Cerebellar cortex (tissue), 1 donor: Measurements from ENCODE around the gene C1QTNF4.
A peak's percentile ranks its signal among the peaks of the same experiment; 100 is the strongest.

Source experiments
- DNase-seq: peaks from one replicate; pipeline ENCODE4 v3.0.0-alpha.2; 2015; ENCODE audit warnings: low spot score

Gene C1QTNF4

DNA sequence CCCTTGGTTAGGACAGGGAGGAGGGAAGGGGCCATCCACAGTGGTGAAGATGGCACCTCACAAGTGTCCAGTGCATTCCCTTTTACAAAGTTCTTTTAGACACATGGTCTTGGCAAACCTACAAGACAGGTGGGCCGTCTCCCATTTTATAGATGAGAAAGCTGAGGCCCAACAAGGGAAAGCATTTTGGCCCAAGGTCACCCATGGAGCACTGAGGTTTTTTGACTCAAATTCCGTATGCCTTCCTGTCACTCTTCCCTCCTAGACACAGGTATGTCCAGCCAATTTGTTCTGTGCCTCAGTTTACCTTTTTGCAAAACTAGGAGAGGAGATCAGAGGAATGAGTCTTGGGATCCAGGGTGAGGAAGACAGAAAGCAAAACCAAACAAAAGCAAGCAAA, 1.2 kb downstream of the C1QTNF4 start:
- no peak for DNase-seq

DNA sequence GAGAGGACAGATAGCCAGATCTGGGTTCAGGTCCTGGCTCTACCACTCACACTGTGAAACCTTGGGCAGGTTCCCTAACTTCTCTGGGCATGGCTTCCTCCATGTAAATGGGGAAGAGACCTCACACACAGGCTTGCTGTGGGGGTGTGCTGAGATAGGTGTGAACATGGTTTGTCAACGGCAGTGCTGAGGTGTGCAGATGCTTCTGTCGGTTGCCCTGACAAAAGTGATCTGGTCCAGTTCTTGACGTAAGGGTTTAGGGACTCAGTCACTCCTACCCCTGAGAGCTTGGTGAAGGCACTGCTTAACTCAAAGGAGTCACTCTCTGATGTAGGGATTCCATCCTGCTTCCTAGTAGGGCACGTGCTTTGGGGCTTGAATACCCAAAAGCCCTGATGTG, 2.0 kb downstream of the C1QTNF4 start:
- DNase-seq: no peak

GRCh38 chr11:47591764-47592163, 2.4 kb downstream of the C1QTNF4 start:
- no peak for DNase-seq

GRCh38 chr11:47589977-47590861, 4.0 kb downstream of the C1QTNF4 start:
- no peak for DNase-seq

- DNase-seq: no peak
Observed at GRCh38 chr11:47589584-47589976, 4.6 kb downstream of the C1QTNF4 start.

GRCh38 chr11:47589118-47589517, 5.1 kb downstream of the C1QTNF4 start:
- no peak for DNase-seq

GRCh38 chr11:47587723-47588326, 6.4 kb downstream of the C1QTNF4 start:
- DNase-seq: no peak

DNA sequence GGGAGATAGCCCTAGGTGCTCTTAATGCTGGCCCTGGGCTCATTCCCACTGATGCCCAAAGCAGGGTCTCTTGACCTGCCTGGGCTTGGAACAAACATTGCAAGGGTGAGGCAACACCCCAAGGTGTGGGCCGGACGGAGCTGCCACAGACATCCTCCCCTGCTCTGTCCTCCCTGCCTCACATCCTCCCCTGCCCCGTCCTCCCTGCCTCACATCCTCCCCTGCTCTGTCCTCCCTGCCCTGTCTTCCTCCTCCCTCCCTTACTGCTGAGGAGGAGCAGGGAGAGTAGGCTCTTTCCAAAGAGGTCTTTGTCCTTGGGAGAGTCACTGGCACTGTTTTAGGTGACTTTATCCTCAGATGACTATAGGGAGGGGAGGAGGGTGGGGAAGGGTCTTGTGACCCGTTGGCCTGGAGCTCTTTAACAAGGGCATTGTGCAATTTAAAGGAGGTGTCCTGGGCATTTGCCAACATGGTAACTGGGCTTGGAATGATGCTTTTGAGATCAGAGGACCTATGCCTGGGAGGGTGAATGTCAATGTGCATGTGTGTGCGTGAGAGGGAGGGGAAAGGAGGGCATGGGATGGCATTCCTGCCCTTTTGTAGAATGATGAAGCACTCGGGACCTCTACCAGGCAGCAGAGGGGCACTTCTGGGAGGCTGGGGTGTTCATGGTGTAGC, 7.0 kb downstream of the C1QTNF4 start:
- no peak for DNase-seq

DNA sequence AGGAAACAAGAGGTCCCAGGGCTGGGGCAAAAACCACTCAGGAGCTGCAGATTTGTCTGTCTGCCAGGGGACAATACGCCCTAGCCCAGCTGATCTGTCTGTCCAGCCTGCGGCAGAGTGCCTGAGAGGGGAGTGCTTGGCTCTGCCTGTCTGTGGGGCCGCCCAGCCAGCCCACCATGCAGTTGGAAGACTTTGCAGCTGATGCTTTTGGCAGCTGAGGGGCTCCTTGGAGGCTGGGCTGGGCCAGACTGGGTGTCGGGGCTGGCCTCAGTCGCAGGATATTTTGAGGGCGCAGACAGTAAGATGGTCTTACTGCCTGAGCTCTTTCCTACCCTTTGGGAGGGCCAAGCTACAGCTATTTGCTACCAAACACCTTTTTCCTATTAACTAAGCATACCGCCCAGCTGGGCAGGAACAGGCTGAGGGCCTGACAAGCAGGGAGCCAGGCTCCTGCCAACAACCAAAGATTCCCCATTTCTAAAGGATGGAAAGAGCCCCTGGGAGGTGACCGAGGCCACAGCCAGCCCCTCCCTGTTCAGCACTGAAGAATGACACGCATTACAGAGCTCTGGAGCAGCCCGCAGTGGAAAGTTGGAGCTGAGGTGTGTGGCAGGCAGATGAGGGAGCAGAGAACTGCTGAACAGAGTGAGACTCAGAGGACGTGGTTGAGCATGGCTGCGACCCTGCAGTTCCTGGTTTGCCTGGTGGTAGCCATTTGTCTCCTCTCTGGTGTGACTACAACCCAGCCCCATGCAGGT, 7.9 kb downstream of the C1QTNF4 start, which contains the start of gene FAM180B:
TSS of gene FAM180B (plus strand) at position 581 of the 758 bp plus-strand sequence. CDS start at position 672, 91 bp downstream.
- peak; percentile 51 for DNase-seq

DNA sequence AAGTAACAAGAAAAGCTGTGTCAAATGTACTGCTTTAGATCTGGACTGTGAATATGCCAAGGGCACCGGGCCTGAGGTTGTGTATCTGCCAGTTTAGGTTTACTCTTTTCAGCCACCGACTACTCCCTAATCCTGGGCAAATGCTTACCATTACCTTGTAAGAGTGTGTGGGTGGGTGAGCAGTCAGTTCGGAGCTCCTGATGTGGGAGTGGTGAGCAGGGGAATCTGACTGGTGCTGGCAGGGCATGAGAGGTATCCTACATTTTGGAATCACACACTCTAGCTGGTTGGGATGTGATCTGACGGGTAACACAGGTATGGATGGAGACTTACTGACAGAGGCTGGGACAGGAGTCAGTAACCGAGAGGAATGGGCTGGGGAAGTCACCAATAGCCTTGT, 10.4 kb downstream of the C1QTNF4 start:
- no peak for DNase-seq

- DNase-seq: peak; percentile 93
Observed at GRCh38 chr11:47578524-47579494, 15.4 kb downstream of the C1QTNF4 start, which contains the start of the genes KBTBD4 and NDUFS3. TSS of gene KBTBD4 (minus strand) at chr11:47578970. CDS start at chr11:47578951, 19 bp downstream. TSS of gene NDUFS3 (plus strand) at chr11:47579074. CDS start at chr11:47579092, 18 bp downstream.

DNA sequence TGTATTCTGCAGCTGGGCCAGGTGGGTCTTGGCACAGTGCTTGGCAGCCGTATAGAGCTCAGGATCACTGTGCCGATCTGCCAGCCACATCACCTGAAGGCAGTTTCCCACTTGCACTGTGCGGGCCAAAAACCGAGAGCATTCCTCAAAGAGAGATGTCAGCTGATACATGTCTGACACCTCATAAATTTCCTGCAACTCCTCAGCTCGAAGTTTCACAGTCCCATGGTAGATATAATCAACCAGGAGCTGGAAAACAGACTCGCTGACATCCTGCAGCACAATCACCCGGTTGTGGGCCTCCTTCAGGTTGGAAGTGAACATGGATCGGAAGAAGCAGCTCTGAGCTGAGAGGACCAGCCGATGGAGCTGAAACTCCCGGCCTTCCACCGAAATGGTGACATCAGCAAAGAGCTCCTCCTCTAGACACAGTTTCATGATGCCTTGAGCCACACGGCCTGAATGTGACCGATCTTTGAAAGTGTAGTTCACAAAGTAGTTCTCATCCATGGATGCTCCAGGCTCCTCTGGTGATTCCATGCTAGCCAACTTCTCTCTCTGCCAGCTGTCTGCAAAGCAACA, 16.7 kb downstream of the C1QTNF4 start:
- DNase-seq: peak; percentile 54

- no peak for DNase-seq
Observed at GRCh38 chr11:47573321-47573720, 20.9 kb downstream of the C1QTNF4 start.

GRCh38 chr11:47572715-47573255, 21.4 kb downstream of the C1QTNF4 start:
- peak; percentile 42 for DNase-seq

- DNase-seq: no peak
Observed at GRCh38 chr11:47571895-47572294, 22.3 kb downstream of the C1QTNF4 start.

DNA sequence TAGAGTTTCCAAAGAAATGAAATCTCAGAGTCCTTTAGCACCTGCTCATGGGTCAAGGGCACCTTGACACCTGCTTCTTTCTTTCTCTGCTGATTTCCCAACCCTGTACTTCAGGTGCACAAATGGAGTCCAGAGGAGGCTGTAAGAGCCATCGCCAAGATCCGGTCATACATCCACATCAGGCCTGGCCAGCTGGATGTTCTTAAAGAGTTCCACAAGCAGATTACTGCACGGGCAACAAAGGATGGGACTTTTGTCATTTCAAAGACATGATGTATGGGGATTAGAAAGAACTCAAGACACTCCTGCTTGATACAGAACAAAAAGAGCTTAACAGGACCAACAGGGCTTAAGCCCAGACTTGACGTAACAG, 22.9 kb downstream of the C1QTNF4 start:
- DNase-seq: no peak

DNA sequence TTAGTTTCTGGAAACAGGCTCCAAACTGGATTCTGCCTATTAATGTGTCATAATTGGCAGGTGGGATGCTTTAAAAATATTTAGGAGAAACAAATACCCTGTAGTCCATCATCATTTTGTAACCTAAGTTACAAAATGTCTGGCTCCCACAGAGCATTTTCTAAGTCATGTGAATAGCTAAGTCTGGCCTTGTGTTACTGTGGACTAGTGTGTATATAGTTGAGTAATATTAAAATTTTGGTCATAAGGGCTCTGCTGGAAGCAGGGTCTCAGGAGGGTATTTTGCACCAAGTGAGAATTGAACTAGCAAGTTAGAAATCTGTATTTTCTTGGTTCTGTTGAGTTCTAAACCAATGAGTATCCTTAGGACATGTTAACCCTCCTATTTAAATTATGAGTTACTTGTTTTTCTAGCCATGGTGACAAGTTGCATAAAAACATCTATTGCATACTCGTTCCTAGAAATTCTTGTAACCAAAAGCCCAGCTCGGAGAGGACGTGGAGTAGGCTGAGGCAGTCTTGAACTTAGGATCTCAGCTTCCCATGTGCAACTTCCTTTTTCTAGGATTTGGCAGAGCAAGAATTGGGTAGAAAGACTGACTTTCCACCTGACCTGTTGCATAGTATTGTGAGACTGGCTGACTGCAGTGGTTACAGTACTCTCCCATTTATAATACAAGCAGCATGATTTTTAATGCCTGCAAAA, 23.4 kb downstream of the C1QTNF4 start:
- no peak for DNase-seq

DNA sequence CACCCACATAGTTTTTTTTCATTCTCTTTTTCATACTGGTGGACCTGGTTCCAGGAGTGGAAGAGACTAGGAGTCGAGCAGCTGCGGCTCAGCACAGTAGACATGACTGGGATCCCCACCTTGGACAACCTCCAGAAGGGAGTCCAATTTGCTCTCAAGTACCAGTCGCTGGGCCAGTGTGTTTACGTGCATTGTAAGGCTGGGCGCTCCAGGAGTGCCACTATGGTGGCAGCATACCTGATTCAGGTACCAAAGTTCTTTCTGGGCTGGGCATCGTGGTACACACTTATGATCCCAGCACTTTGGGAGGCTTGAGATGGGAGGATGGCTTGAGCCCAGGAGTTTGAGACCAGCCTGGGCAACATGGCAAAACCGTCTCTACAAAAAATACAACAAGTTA, 24.6 kb downstream of the C1QTNF4 start:
- DNase-seq: no peak

GRCh38 chr11:47566149-47566698, 28.0 kb downstream of the C1QTNF4 start:
- DNase-seq: no peak
